ENCODE data around the gene GNAI1. TPM values are rescaled to one million over a fixed set of nuclear protein-coding genes. Genes with fewer than 3 reads are reported as not detected.

The GNAI1 gene
- total and polyA plus RNA-seq, 12 donors = 14.8 to 125 (median 64.8) TPM

GRCh38 chr7:80146545-80147182 is 12.0 kb downstream of the GNAI1 start:
- DNase-seq = no peak
- Histone ChIP-seq H3K4me3 (no peak overlapping the region), H3K4me1 (replicated peaks in 1 of 2) (peaks cover 11 to 48% of the 10 kb centered on the region in 2 donors), H3K9me3 (replicated peaks in 1 of 3) (no peaks in the 10 kb centered on the region), H3K36me3 (replicated peaks in 1 of 2) (no peaks in the 10 kb centered on the region), H3K27me3 (no peaks in the 10 kb centered on the region), H3K27ac (no peak overlapping the region)
- no peak for TF ChIP-seq CTCF (IDR thresholded peaks at IDR 0.05)
- TF ChIP-seq POLR2A (IDR thresholded peaks at IDR 0.05) = no peak
- intact Hi-C loops (cut with DNase I) = no loop called here
- WGBS, 4 donors = 48 to 62% (median 56%) methylated on average over 4 of the region's 4 CpGs

GRCh38 chr7:80147543-80148391 is 13.1 kb downstream of the GNAI1 start:
- TF ChIP-seq CTCF (IDR thresholded peaks at IDR 0.05) (no peak), POLR2A (IDR thresholded peaks at IDR 0.05) (no peak)
- H3K4me3 ChIP-seq = no peak overlapping the region
- no peaks in the 10 kb centered on the region for H3K27me3 ChIP-seq
- DNase-seq = no peak
- H3K36me3 ChIP-seq (replicated peaks in 1 of 2) = no peaks in the 10 kb centered on the region
- H3K9me3 ChIP-seq (replicated peaks in 1 of 3) = no peaks in the 10 kb centered on the region
- peaks cover 11 to 53% of the 10 kb centered on the region in 2 donors for H3K4me1 ChIP-seq (replicated peaks in 1 of 2)
- 62 to 83% (median 68%) methylated on average over 3 of the region's 3 CpGs for whole genome bisulfite sequencing, 4 donors
- H3K27ac ChIP-seq = peak overlapping the region in 1 of 5 donors; percentile 3
- intact Hi-C loops (cut with DNase I) = no loop called here

DNA sequence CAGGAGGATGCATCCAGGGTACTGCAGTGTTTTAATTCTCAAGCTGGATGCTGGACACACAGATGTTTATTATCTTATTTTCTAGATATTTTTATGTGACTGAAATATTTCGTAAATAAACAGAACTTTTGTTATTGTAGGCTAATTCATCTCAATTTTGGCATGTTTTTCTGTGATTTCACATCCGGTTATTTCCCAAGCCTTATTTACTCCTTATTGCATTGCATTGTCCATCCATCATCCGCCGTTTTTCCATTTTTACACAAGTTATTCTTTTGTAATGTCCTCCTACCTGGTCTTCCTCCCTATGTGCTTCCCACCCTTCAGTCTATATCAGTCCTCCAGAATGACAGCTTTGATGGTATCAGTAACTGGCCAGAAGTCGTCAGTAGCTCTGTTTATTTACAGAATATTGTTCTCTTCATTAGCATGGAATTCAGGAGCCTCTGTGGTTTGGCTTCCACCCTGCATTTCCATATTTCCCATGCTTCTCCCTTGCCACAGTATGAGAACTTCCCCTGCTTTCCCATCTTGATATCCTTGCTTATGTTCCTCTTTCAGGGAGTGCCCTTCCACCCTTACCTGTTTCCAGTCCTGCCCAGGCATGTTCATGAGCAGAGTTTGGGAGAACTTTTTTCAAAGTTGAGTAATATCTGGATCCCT is 16.1 kb downstream of the GNAI1 start:
- Histone ChIP-seq H3K4me3 (no peak overlapping the region), H3K36me3 (replicated peaks in 1 of 2) (no peaks in the 10 kb centered on the region), H3K27ac (peak overlapping the region in 1 of 5 donors; percentile 11), H3K9me3 (replicated peaks in 1 of 3) (no peaks in the 10 kb centered on the region), H3K27me3 (no peaks in the 10 kb centered on the region), H3K4me1 (replicated peaks in 1 of 2) (peaks cover 19 to 55% of the 10 kb centered on the region in 2 donors)
- no peak for DNase-seq
- no peak for TF ChIP-seq CTCF (IDR thresholded peaks at IDR 0.05)
- no peak for TF ChIP-seq POLR2A (IDR thresholded peaks at IDR 0.05)
- 68 to 75% (median 72%) methylated on average over 5 of the region's 5 CpGs for WGBS, 4 donors
- intact Hi-C loops (cut with DNase I) = no loop called here

DNA sequence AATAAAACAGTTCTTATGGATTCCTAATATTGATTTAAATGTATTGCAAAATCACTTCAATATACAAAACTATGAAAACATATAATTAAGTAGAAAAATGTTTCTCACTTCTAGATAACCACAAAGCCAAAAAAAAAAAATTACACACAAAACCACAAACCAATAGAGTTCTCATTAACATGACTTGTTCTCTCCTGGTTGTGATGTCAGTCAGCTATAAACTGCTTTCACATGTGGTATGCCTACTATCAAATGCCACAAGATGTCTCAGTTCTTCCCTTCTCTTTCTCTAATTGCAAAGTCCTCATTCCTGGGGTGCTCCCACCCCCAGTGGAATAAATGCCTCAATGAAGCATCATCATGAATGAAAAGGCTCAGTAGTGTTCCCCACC is 16.6 kb downstream of the GNAI1 start:
- no peak for DNase-seq
- Histone ChIP-seq H3K4me1 (replicated peaks in 1 of 2) (peaks cover 14 to 52% of the 10 kb centered on the region in 2 donors), H3K4me3 (no peak overlapping the region), H3K27ac (peak overlapping the region in 1 of 5 donors; percentile 11), H3K27me3 (no peaks in the 10 kb centered on the region), H3K9me3 (replicated peaks in 1 of 3) (no peaks in the 10 kb centered on the region), H3K36me3 (replicated peaks in 1 of 2) (no peaks in the 10 kb centered on the region)
- intact Hi-C loops (cut with DNase I) = no loop called here
- no peak for TF ChIP-seq POLR2A (IDR thresholded peaks at IDR 0.05)
- no peak for TF ChIP-seq CTCF (IDR thresholded peaks at IDR 0.05)
